Measurements from ENCODE around the gene CAMTA1.
"Not testable (repeated sequence)": the region's sequence is repeated elsewhere in the genome, so short reads cannot be mapped to it uniquely, and the experiment has no call there.

CAMTA1 gene

GRCh38 chr1:7705048-7705907, 920.0 kb downstream of the CAMTA1 start:
- DNase-seq: no peak

GRCh38 chr1:7705908-7706216, 920.6 kb downstream of the CAMTA1 start:
- DNase-seq: no peak

GRCh38 chr1:7707527-7707926, 922.3 kb downstream of the CAMTA1 start:
- DNase-seq: no peak

GRCh38 chr1:7708065-7708464, 922.8 kb downstream of the CAMTA1 start:
- not testable (repeated sequence) for DNase-seq

- no peak for DNase-seq
Measured at GRCh38 chr1:7710859-7711258, 925.6 kb downstream of the CAMTA1 start.

- DNase-seq: no peak
Measured at GRCh38 chr1:7712731-7713323, 927.6 kb downstream of the CAMTA1 start.

- DNase-seq: no peak
Measured at GRCh38 chr1:7716506-7716905, 931.3 kb downstream of the CAMTA1 start.

- DNase-seq: no peak
Measured at GRCh38 chr1:7717748-7718368, 932.6 kb downstream of the CAMTA1 start.

GRCh38 chr1:7719468-7720094, 934.3 kb downstream of the CAMTA1 start:
- DNase-seq: no peak

- DNase-seq: no peak
Measured at GRCh38 chr1:7721940-7722669, 936.9 kb downstream of the CAMTA1 start.

GRCh38 chr1:7722670-7723012, 937.4 kb downstream of the CAMTA1 start:
- no peak for DNase-seq

GRCh38 chr1:7726623-7727022, 941.4 kb downstream of the CAMTA1 start:
- no peak for DNase-seq

GRCh38 chr1:7727809-7728471, 942.7 kb downstream of the CAMTA1 start:
- DNase-seq: no peak

GRCh38 chr1:7729761-7730160, 944.5 kb downstream of the CAMTA1 start:
- no peak for DNase-seq

- no peak for DNase-seq
Measured at GRCh38 chr1:7732331-7732730, 947.1 kb downstream of the CAMTA1 start.

- no peak for DNase-seq
Measured at GRCh38 chr1:7733276-7733675, 948.0 kb downstream of the CAMTA1 start.

- DNase-seq: no peak
Measured at GRCh38 chr1:7738044-7738443, 952.8 kb downstream of the CAMTA1 start.

GRCh38 chr1:7743346-7743745, 958.1 kb downstream of the CAMTA1 start:
- DNase-seq: no peak

GRCh38 chr1:7744882-7745281, 959.6 kb downstream of the CAMTA1 start:
- no peak for DNase-seq

GRCh38 chr1:7745783-7746182, 960.5 kb downstream of the CAMTA1 start:
- no peak for DNase-seq

GRCh38 chr1:7747605-7748004, 962.4 kb downstream of the CAMTA1 start:
- DNase-seq: no peak

- DNase-seq: no peak
Measured at GRCh38 chr1:7749126-7749525, 963.9 kb downstream of the CAMTA1 start.

GRCh38 chr1:7751174-7751573, 965.9 kb downstream of the CAMTA1 start:
- DNase-seq: no peak

All from NCI-H187 treated with DMSO at 0.1 percent for 48 hours (cell line).